Esophagus muscularis mucosa (tissue), 4 donors: Measurements from ENCODE around the gene SLC6A3. TPM values are rescaled to one million over a fixed set of nuclear protein-coding genes. Genes with fewer than 3 reads are reported as not detected.

ENCODE experiments used
- total RNA-seq, 4 donors: library from RNA; depleted of rRNA; stranded (reverse); fragments of >200 nt; gene quantifications; one replicate each; pipeline versions ENCODE4 v1.1.0 to v1.2.1, GENCODE V29; 2016

Gene SLC6A3
- total RNA-seq, 4 donors from 2014 or later = 0.06 TPM; not detected in 3

Other genes with a start within 250 kb of the SLC6A3 start
- not detected for gene SLC6A19, start 243.8 kb downstream of the SLC6A3 start, total RNA-seq
- gene SLC6A18, start 220.1 kb downstream of the SLC6A3 start, total RNA-seq = not detected
- not detected for gene TERT, start 150.4 kb downstream of the SLC6A3 start, total RNA-seq
- 100 to 1,000 TPM in 3 of 4 donors, 10 to 100 TPM in 1; 96.9 to 139 (median 126) TPM for gene CLPTM1L, start 100.3 kb downstream of the SLC6A3 start, total RNA-seq
- gene LPCAT1, start 78.5 kb upstream of the SLC6A3 start, total RNA-seq = 10 to 100 TPM; 22.5 to 51.7 (median 35.0) TPM